Spleen (tissue), 11 donors: ENCODE results near the gene ANKS1B. TPM values are rescaled to one million over a fixed set of nuclear protein-coding genes. Genes with fewer than 3 reads are reported as not detected.

Source experiments
- DNase-seq: peaks from one replicate; pipeline ENCODE4 v3.0.0-alpha.2; 2020
- H3K27ac ChIP-seq, 8 donors: fragments of 200-600 bp; sonication (generic) in 7 of 8; 1 replicate in 4 of 8; 2 replicates in 4 of 8; pipeline versions ENCODE4 v1.5.0 to v1.8.0; 2016 to 2021; ENCODE audit warnings: inconsistent platforms in 4 of 8, mild to moderate bottlenecking in 4 of 8, moderate library complexity in 1 of 8
- H3K27me3 ChIP-seq, 7 donors: fragments of 200-600 bp; sonication (generic) in 6 of 7; replicated peaks in 1 of 7; 1 replicate in 4 of 7; 2 replicates in 3 of 7; pipeline versions ENCODE4 v1.5.0 to v1.8.0; 2016 to 2021; ENCODE audit warnings: inconsistent platforms in 3 of 7, mild to moderate bottlenecking in 1 of 7
- H3K36me3 ChIP-seq, 6 donors: fragments of 200-600 bp; sonication (generic) in 5 of 6; 1 replicate in 4 of 6; 2 replicates in 2 of 6; pipeline versions ENCODE4 v1.5.0 to v1.8.0; 2016 to 2021; ENCODE audit warnings: inconsistent platforms in 2 of 6
- H3K4me1 ChIP-seq, 6 donors: fragments of 200-600 bp; sonication (generic) in 5 of 6; 1 replicate in 3 of 6; 2 replicates in 3 of 6; pipeline versions ENCODE4 v1.5.0 to v1.8.0; 2016 to 2021; ENCODE audit warnings: inconsistent platforms in 3 of 6
- H3K4me3 ChIP-seq, 8 donors: fragments of 200-600 bp; sonication (generic) in 7 of 8; 1 replicate in 4 of 8; 2 replicates in 4 of 8; pipeline versions ENCODE4 v1.5.0 to v1.8.0; 2016 to 2021; ENCODE audit warnings: inconsistent platforms in 4 of 8, mild to moderate bottlenecking in 4 of 8, moderate library complexity in 2 of 8
- H3K9me3 ChIP-seq, 8 donors: fragments of 200-600 bp; sonication (generic) in 7 of 8; 1 replicate in 4 of 8; 2 replicates in 4 of 8; pipeline versions ENCODE4 v1.5.0 to v1.8.0; 2016 to 2021; ENCODE audit warnings: inconsistent platforms in 4 of 8
- POLR2A ChIP-seq, 3 donors: fragments of 450-650 bp; IDR thresholded peaks; one replicate each; pipeline ENCODE4 v1.5.1; 2017; ENCODE audit warnings: antibody characterized with exemption in 3 of 3, mild to moderate bottlenecking in 1 of 3
- POLR2AphosphoS5 ChIP-seq, 3 donors: sonication (generic); formaldehyde crosslinking; IDR thresholded peaks; one replicate each; pipeline ENCODE4 v1.5.1; 2017; ENCODE audit warnings: antibody characterized with exemption in 3 of 3
- WGBS, 5 donors: extraction: QIAGEN DNeasy Blood & Tissue Kit in 3 of 5; methylation state at CpG; one replicate each; pipeline versions ENCODE4 v1.1.5 to v1.1.7; 2013 to 2018; 5-methylcytosine and 5-hydroxymethylcytosine counted together
- intact Hi-C: fragments of 100-400 bp; cut with DNase I; formaldehyde crosslinking; loops from one replicate; pipeline ENCODE4 v1.15.0; 2023; ENCODE audit warnings: low total_unique reads
- polyA plus RNA-seq, 3 donors: library from polyadenylated mRNA; stranded (reverse); fragments of 200-250 nt; gene quantifications; one replicate each; pipeline ENCODE4 v1.2.1, GENCODE V29; 2013
- total RNA-seq, 7 donors: library from RNA; depleted of rRNA in 3 of 7; stranded (reverse); fragments of >200 nt in 3 of 7; fragmentation: NEBNext Ultra II Directional in 4 of 7; extraction: Animal tissue kit (Norgen Biotek cat#: 25700) in 4 of 7; gene quantifications; one replicate each; pipeline versions ENCODE4 v1.1.0 to v1.2.1, GENCODE V29; 2016 to 2021
- TF ChIP-seq, protein P1 (sequence below), 11 experiments: fragments of 200-600 bp in 7 of 11; fragments of 450-650 bp in 4 of 11; sonication (generic) in 4 of 11; IDR thresholded peaks in 8 of 11; conservative IDR thresholded peaks in 3 of 11; 1 replicate in 7 of 11; 2 replicates in 4 of 11; pipeline versions ENCODE4 v1.4.0 to v1.8.0; 2016 to 2021; ENCODE audit warnings: antibody characterized with exemption in 11 of 11, inconsistent platforms in 4 of 11, mild to moderate bottlenecking in 1 of 11
- donor health status: healthy with polysubstance abuse.
- donor health status: DM: no; HTN: no; CAD: no; lungs with moderate emphysema.
- donor health status: DM: no; HTN: no; CAD: no.
- donor health status: Bipolar disorder and iron deficiency.
- donor health status: healthy.
- donor health status: DM: no; HTN: no; CAD: no.
- donor health status: DM: yes; HTN: yes; CAD: no.

Gene ANKS1B
- total and polyA plus RNA-seq, 10 donors: 0.21 to 8.0 (median 4.2) TPM

DNA sequence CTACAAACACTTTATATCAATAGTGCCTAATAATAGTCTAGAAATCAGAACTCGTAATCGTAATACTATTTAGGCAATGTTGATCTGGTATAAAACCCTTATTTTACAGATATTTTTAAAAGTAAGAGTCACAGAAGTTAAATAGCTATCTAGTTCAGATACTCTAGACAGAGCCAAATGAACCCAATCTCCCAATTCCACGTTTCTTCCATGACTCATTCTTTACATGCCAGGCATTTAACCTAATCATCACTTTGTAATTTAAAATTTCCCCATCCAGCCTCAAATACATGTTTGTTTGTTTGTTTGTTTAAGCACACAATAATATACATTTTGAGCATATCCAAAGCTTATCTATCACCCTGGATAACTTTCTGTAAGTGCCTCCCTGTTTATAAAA, 373.6 kb downstream of the ANKS1B start:
- no peaks in the 10 kb centered on the region for H3K4me1 ChIP-seq
- no peak for DNase-seq
- intact Hi-C loops: no loop called here
- TF ChIP-seq POLR2A (IDR thresholded peaks at IDR 0.05): no peak
- no peak for TF ChIP-seq POLR2AphosphoS5 (IDR thresholded peaks at IDR 0.05)
- TF ChIP-seq, protein P1, sequence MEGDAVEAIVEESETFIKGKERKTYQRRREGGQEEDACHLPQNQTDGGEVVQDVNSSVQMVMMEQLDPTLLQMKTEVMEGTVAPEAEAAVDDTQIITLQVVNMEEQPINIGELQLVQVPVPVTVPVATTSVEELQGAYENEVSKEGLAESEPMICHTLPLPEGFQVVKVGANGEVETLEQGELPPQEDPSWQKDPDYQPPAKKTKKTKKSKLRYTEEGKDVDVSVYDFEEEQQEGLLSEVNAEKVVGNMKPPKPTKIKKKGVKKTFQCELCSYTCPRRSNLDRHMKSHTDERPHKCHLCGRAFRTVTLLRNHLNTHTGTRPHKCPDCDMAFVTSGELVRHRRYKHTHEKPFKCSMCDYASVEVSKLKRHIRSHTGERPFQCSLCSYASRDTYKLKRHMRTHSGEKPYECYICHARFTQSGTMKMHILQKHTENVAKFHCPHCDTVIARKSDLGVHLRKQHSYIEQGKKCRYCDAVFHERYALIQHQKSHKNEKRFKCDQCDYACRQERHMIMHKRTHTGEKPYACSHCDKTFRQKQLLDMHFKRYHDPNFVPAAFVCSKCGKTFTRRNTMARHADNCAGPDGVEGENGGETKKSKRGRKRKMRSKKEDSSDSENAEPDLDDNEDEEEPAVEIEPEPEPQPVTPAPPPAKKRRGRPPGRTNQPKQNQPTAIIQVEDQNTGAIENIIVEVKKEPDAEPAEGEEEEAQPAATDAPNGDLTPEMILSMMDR (IDR thresholded peaks at IDR 0.05 in 8 of 11, conservative IDR thresholded peaks at IDR 0.05 in 3 of 11): no peak
- peaks cover 0 to under 1% (median 0%) of the 10 kb centered on the region in 8 donors for H3K9me3 ChIP-seq
- 60 to 70% (median 65%) methylated on average over 3 of the region's 3 CpGs for WGBS, 5 donors
- H3K4me3 ChIP-seq: no peak overlapping the region
- no peak overlapping the region for H3K27ac ChIP-seq
- H3K27me3 ChIP-seq: no peaks in the 10 kb centered on the region
- no peaks in the 10 kb centered on the region for H3K36me3 ChIP-seq

DNA sequence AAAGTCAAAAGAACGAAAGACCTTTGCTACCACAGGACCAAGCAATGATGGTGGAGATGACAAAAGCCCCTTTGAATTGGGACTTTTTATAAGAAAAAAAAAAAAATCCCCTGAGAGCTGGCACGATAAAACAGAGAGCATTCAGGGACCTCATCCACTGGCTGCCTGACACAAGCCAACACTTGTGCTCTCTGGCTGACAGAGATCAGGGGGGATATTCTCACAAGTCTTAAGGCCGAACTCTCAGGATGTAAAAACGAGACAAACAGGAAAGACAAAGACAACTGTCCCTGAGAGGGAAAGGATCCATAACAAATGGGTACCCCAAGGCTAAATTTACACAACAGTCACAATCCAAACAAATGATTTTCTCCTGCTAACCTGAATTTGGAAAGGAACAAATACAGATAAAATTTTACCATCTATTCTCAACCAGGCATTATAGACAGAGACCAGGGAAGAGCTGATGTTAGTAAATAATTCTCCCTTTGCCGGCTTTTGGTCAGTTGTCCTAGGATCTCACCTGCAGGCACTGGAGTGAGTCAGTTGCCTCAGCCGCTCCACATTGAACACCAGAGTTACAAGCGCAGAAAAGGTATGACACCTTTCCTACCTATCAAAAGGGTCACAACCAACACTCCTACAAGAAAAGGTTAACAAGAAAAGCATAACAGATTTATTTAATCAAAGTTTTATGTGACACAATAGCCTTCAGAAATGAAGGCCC, 375.1 kb downstream of the ANKS1B start:
- H3K9me3 ChIP-seq: no peaks in the 10 kb centered on the region
- TF ChIP-seq, protein P1 (IDR thresholded peaks at IDR 0.05 in 8 of 11, conservative IDR thresholded peaks at IDR 0.05 in 3 of 11): no peak
- TF ChIP-seq POLR2AphosphoS5 (IDR thresholded peaks at IDR 0.05): no peak
- no peak for TF ChIP-seq POLR2A (IDR thresholded peaks at IDR 0.05)
- no peak for DNase-seq
- H3K4me3 ChIP-seq: no peak overlapping the region
- H3K4me1 ChIP-seq: no peaks in the 10 kb centered on the region
- H3K27me3 ChIP-seq: no peaks in the 10 kb centered on the region
- WGBS, 5 donors: 54 to 59% (median 57%) methylated on average over 7 of the region's 7 CpGs
- no peak overlapping the region for H3K27ac ChIP-seq
- no peaks in the 10 kb centered on the region for H3K36me3 ChIP-seq
- intact Hi-C loops: no loop called here

DNA sequence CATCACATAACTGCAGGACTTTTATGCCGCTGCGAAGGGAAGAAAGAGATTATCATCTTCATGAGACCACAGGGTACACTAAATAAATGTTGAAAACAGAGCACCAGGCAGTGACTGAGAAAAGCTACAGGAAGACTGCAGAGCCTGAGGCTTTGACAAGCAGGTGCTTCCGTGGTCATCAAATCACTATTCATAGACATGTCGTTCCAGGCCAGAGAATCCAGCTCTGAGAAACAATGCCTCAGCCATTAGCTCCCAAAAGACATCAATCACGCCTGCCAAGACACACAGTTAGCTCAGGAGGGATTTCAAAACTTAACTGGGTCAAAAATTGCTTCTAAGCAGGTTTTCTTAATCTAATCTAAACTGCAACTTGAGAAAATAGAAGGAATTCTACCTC, 384.3 kb downstream of the ANKS1B start:
- Histone ChIP-seq H3K27ac (no peak overlapping the region), H3K36me3 (no peaks in the 10 kb centered on the region), H3K9me3 (no peaks in the 10 kb centered on the region), H3K4me1 (no peaks in the 10 kb centered on the region), H3K4me3 (no peak overlapping the region), H3K27me3 (no peaks in the 10 kb centered on the region)
- no peak for DNase-seq
- intact Hi-C loops: no loop called here
- WGBS, 5 donors: 16 to 29% (median 26%) methylated on average over 5 of the region's 5 CpGs
- TF ChIP-seq POLR2A (IDR thresholded peaks at IDR 0.05) (no peak), POLR2AphosphoS5 (IDR thresholded peaks at IDR 0.05) (no peak)
- TF ChIP-seq, protein P1 (IDR thresholded peaks at IDR 0.05 in 8 of 11, conservative IDR thresholded peaks at IDR 0.05 in 3 of 11): no peak

DNA sequence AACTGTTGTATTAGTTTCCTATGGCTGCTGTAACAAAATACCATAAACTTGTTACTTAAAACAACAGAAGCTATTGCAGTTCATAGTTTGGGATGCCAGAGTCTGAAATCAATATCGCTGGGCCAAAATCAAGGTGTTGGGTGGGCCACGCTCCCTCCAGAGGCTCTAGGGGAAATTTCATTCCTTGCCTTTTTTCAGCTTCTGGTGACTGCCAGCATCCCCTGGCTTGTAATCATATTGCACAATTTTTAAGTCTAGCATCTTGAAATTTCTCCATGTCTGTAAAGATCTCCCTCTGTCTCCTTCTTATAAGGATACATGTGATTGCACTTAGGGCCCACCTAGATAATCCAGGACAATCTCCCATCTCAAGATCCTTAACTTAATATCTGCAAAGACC, 386.0 kb downstream of the ANKS1B start:
- Histone ChIP-seq H3K4me3 (no peak overlapping the region), H3K27ac (no peak overlapping the region), H3K27me3 (no peaks in the 10 kb centered on the region), H3K4me1 (no peaks in the 10 kb centered on the region), H3K9me3 (no peaks in the 10 kb centered on the region), H3K36me3 (no peaks in the 10 kb centered on the region)
- 85 to 94% (median 91%) methylated on average over 2 of the region's 2 CpGs for WGBS, 5 donors
- no peak for DNase-seq
- intact Hi-C loops: no loop called here
- TF ChIP-seq, protein P1 (IDR thresholded peaks at IDR 0.05 in 8 of 11, conservative IDR thresholded peaks at IDR 0.05 in 3 of 11): no peak
- TF ChIP-seq POLR2AphosphoS5 (IDR thresholded peaks at IDR 0.05) (no peak), POLR2A (IDR thresholded peaks at IDR 0.05) (no peak)
